GM20431 (cell line): ENCODE measurements around the gene TMEM200A.

ENCODE experiments used
- in situ Hi-C: fragments of 300-500 bp; cut with MseI, MboI; formaldehyde crosslinking; loops from one replicate; pipeline ENCODE4 v1.15.0; 2020; ENCODE audit warnings: low sequenced_read_pairs; ENCODE audit not compliant: unreplicated experiment

TMEM200A gene

GRCh38 chr6:130376936-130377335 lies 11.1 kb downstream of the TMEM200A start:
- in situ Hi-C loops, result no loop called here

GRCh38 chr6:130377371-130377770 lies 11.6 kb downstream of the TMEM200A start:
- in situ Hi-C loops, result no loop called here

- in situ Hi-C loops, result no loop called here
Observed at GRCh38 chr6:130377915-130378314, 12.1 kb downstream of the TMEM200A start.

- in situ Hi-C loops, result no loop called here
Observed at GRCh38 chr6:130379223-130379622, 13.4 kb downstream of the TMEM200A start.

GRCh38 chr6:130381012-130381411 lies 15.2 kb downstream of the TMEM200A start:
- in situ Hi-C loops, result no loop called here

GRCh38 chr6:130381459-130382380 lies 15.9 kb downstream of the TMEM200A start:
- in situ Hi-C loops, result no loop called here

GRCh38 chr6:130382872-130383490 lies 17.2 kb downstream of the TMEM200A start:
- in situ Hi-C loops, result no loop called here

- in situ Hi-C loops, result no loop called here
Observed at GRCh38 chr6:130385064-130385695, 19.4 kb downstream of the TMEM200A start.

- in situ Hi-C loops, result no loop called here
Observed at GRCh38 chr6:130389142-130389541, 23.3 kb downstream of the TMEM200A start.

GRCh38 chr6:130390890-130391289 lies 25.1 kb downstream of the TMEM200A start:
- in situ Hi-C loops, result no loop called here

- in situ Hi-C loops, result no loop called here
Observed at GRCh38 chr6:130393306-130393705, 27.5 kb downstream of the TMEM200A start.

- in situ Hi-C loops, result no loop called here
Observed at GRCh38 chr6:130394246-130394645, 28.4 kb downstream of the TMEM200A start.

- in situ Hi-C loops, result no loop called here
Observed at GRCh38 chr6:130395164-130395563, 29.3 kb downstream of the TMEM200A start.

- in situ Hi-C loops, result no loop called here
Observed at GRCh38 chr6:130396722-130397121, 30.9 kb downstream of the TMEM200A start.

GRCh38 chr6:130405549-130405948 lies 39.7 kb downstream of the TMEM200A start:
- in situ Hi-C loops, result no loop called here

GRCh38 chr6:130407032-130407431 lies 41.2 kb downstream of the TMEM200A start:
- in situ Hi-C loops, result no loop called here

- in situ Hi-C loops, result no loop called here
Observed at GRCh38 chr6:130409418-130410100, 43.7 kb downstream of the TMEM200A start.

GRCh38 chr6:130411481-130411880 lies 45.7 kb downstream of the TMEM200A start:
- in situ Hi-C loops, result no loop called here

GRCh38 chr6:130412556-130413290 lies 46.9 kb downstream of the TMEM200A start:
- in situ Hi-C loops, result no loop called here

GRCh38 chr6:130417951-130418350 lies 52.1 kb downstream of the TMEM200A start:
- in situ Hi-C loops, result no loop called here
